Naive thymus-derived CD4-positive, alpha-beta T cell (primary cell): Measurements from ENCODE around the gene UEVLD. TPM values are rescaled to one million over a fixed set of nuclear protein-coding genes. Genes with fewer than 3 reads are reported as not detected.
A peak's percentile ranks its signal among the peaks of the same experiment; 100 is the strongest.

ENCODE experiments used
- ATAC-seq: fragments of 150-1000 bp; cut with Tn5 transposase; 2 replicates; pipeline ENCODE4 v1.10.0; 2021; ENCODE audit warnings: mild to moderate bottlenecking, moderate library complexity
- CTCF ChIA-PET: fragments of 350-600 bp; sonication (Branson Sonifier 250); formaldehyde crosslinking; loops from one replicate; lab custom pipeline; 2021; ENCODE audit warnings: antibody characterized with exemption; lab: Charles Lee
- POLR2A ChIA-PET: fragments of 350-600 bp; sonication (Branson Sonifier 250); formaldehyde crosslinking; loops from one replicate; lab custom pipeline; 2021; ENCODE audit warnings: antibody characterized with exemption, inconsistent platforms; lab: Charles Lee
- DNase-seq, 9 donors: peaks; one replicate each; pipeline versions ENCODE4 v3.0.0 to v3.0.0-alpha.2; 2020 to 2022; ENCODE audit warnings: mixed read lengths in 1 of 9
- H3K27ac ChIP-seq: one replicate; pipeline ENCODE4 v1.7.0; 2013; ENCODE audit warnings: mild to moderate bottlenecking, low read depth, low read length, moderate library complexity
- H3K27me3 ChIP-seq, 2 donors: one replicate each; pipeline ENCODE4 v1.7.0; 2013; ENCODE audit warnings: low read length in 2 of 2, mild to moderate bottlenecking in 2 of 2, moderate library complexity in 2 of 2; ENCODE audit not compliant: control insufficient read depth in 2 of 2, insufficient read depth in 2 of 2
- H3K36me3 ChIP-seq, 3 experiments: 1 replicate in 2 of 3; 2 replicates in 1 of 3; pipeline ENCODE4 v1.7.0; 2013; ENCODE audit warnings: low read length in 3 of 3, mild to moderate bottlenecking in 3 of 3, moderate library complexity in 1 of 3; ENCODE audit not compliant: insufficient read depth in 3 of 3, control insufficient read depth in 2 of 3
- H3K4me1 ChIP-seq, 2 donors: one replicate each; pipeline ENCODE4 v1.7.0; 2013; ENCODE audit warnings: low read length in 2 of 2, mild to moderate bottlenecking in 2 of 2, moderate library complexity in 1 of 2; ENCODE audit not compliant: control insufficient read depth in 2 of 2, insufficient read depth in 2 of 2
- H3K4me3 ChIP-seq: 2 replicates; pipeline ENCODE4 v1.7.0; 2013; ENCODE audit warnings: mild to moderate bottlenecking, low read length
- H3K9me3 ChIP-seq, 3 experiments: 1 replicate in 2 of 3; 2 replicates in 1 of 3; pipeline ENCODE4 v1.7.0; 2013; ENCODE audit warnings: low read length in 3 of 3; ENCODE audit not compliant: control insufficient read depth in 2 of 3
- H3K27ac Mint-ChIP-seq, 9 donors: one replicate each; pipeline ENCODE4 v1.8.0; 2020 to 2022; ENCODE audit warnings: mixed read lengths in 9 of 9, mild to moderate bottlenecking in 8 of 9, moderate library complexity in 5 of 9, inconsistent platforms in 2 of 9
- H3K27me3 Mint-ChIP-seq, 5 donors: one replicate each; pipeline ENCODE4 v1.8.0; 2021 to 2022; ENCODE audit warnings: mixed read lengths in 5 of 5, mild to moderate bottlenecking in 1 of 5
- H3K36me3 Mint-ChIP-seq, 5 donors: one replicate each; pipeline ENCODE4 v1.8.0; 2020 to 2022; ENCODE audit warnings: mixed read lengths in 5 of 5, mild to moderate bottlenecking in 3 of 5, inconsistent platforms in 1 of 5
- H3K4me1 Mint-ChIP-seq, 7 donors: one replicate each; pipeline ENCODE4 v1.8.0; 2020 to 2022; ENCODE audit warnings: mixed read lengths in 7 of 7, mild to moderate bottlenecking in 3 of 7, inconsistent platforms in 1 of 7
- H3K4me3 Mint-ChIP-seq, 10 donors: one replicate each; pipeline ENCODE4 v1.8.0; 2020 to 2022; ENCODE audit warnings: mild to moderate bottlenecking in 10 of 10, mixed read lengths in 10 of 10, moderate library complexity in 6 of 10, inconsistent platforms in 2 of 10
- H3K9me3 Mint-ChIP-seq, 11 donors: one replicate each; pipeline ENCODE4 v1.8.0; 2020 to 2022; ENCODE audit warnings: mixed read lengths in 11 of 11, mild to moderate bottlenecking in 4 of 11, inconsistent platforms in 1 of 11, moderate library complexity in 1 of 11
- intact Hi-C, 2 donors: fragments of 100-400 bp; cut with micrococcal nuclease; formaldehyde crosslinking; loops; one replicate each; pipeline ENCODE4 v1.15.1; 2023
- polyA plus RNA-seq, 2 donors: library from polyadenylated mRNA; unstranded; fragments of 300-500 nt; fragmentation: Illumina TruSeq; gene quantifications; one replicate each; pipeline ENCODE4 v1.2.3, GENCODE V29; 2021
- total RNA-seq, 6 experiments: library from RNA in 5 of 6; stranded (reverse) in 5 of 6; gene quantifications; 1 replicate in 5 of 6; 2 replicates in 1 of 6; pipeline ENCODE4 v1.2.3 and lab custom pipeline; 2021 to 2026

UEVLD gene
- total and polyA plus RNA-seq, 7 experiments from 2014 or later, result 3.6 to 19.8 (median 5.3) TPM

- Mint-ChIP-seq H3K4me3 (peak within 1 kb of the TSS; percentile 93 to 100 (median 100)), H3K27ac (peak within 1 kb of the TSS; percentile 99 to 100 (median 100)), H3K36me3 (peaks cover 5 to 20% (median 17%) of the 10 kb centered on the region in 5 donors), H3K27me3 (peaks cover 0 to 3% (median 0%) of the 10 kb centered on the region in 5 donors), H3K4me1 (peaks cover 28 to 67% (median 55%) of the 10 kb centered on the region in 7 donors), H3K9me3 (peaks cover 0 to 4% (median 0%) of the 10 kb centered on the region in 11 donors)
- peaks cover 0 to 4% (median 0%) of the 10 kb centered on the region in 3 experiments for H3K36me3 ChIP-seq
- DNase-seq (peak; percentile 86 to 96 (median 91)), ATAC-seq (peak; percentile 91)
- CTCF ChIA-PET, result interaction anchor here (0.6 to 1.9 kb wide), 3 partner anchors 13 to 517 kb away, joined by 3 to 6 read pairs (median 4); no protein-coding TSS in a partner anchor
- H3K27ac ChIP-seq, result peak within 1 kb of the TSS; percentile 96
- H3K9me3 ChIP-seq, result no peaks in the 10 kb centered on the region
- H3K4me3 ChIP-seq, result peak within 1 kb of the TSS; percentile 94
- intact Hi-C loops, result loop anchor here (1.0 to 10.0 kb wide), 19 partner anchors 62 to 1836 kb away; partner anchors contain the start of genes GTF2H1 (in 2 of the 2), HPS5 (in 2 of the 2), SAAL1 (in 2 of the 2) and SERGEF (in 2 of the 2)
- peaks cover 18% of the 10 kb centered on the region in 2 donors for H3K4me1 ChIP-seq
- POLR2A ChIA-PET, result interaction anchor here (0.5 to 3.2 kb wide), 32 partner anchors 8 to 1173 kb away, joined by 3 to 34 read pairs (median 4); partner anchors contain the start of genes GTF2H1, HPS5, LDHA and SAAL1
- no peaks in the 10 kb centered on the region for H3K27me3 ChIP-seq
Measured at GRCh38 chr11:18526521-18527296, 61.8 kb downstream of the UEVLD start, which contains the start of gene TSG101. TSS of gene TSG101 (minus strand) at chr11:18526942. CDS start at chr11:18526816, 126 bp downstream.

- H3K36me3 ChIP-seq, result peaks cover 0 to 4% (median 0%) of the 10 kb centered on the region in 3 experiments
- H3K27me3 Mint-ChIP-seq, result peaks cover 0 to 3% (median 0%) of the 10 kb centered on the region in 5 donors
- peak overlapping the region; percentile 94 for H3K4me3 ChIP-seq
- peaks cover 18% of the 10 kb centered on the region in 2 donors for H3K4me1 ChIP-seq
- POLR2A ChIA-PET, result interaction anchor here (0.5 to 3.2 kb wide), 28 partner anchors 8 to 516 kb away, joined by 3 to 34 read pairs (median 4); partner anchors contain the start of genes GTF2H1, HPS5, LDHA and SAAL1
- DNase-seq (no peak), ATAC-seq (no peak)
- CTCF ChIA-PET, result interaction anchor here (0.7 to 1.9 kb wide), 2 partner anchors 14 to 205 kb away, joined by 3 to 6 read pairs; no protein-coding TSS in a partner anchor
- H3K9me3 ChIP-seq, result no peaks in the 10 kb centered on the region
- peak overlapping the region; percentile 96 for H3K27ac ChIP-seq
- H3K4me1 Mint-ChIP-seq, result peaks cover 28 to 70% (median 56%) of the 10 kb centered on the region in 7 donors
- no peaks in the 10 kb centered on the region for H3K27me3 ChIP-seq
- peaks cover 5 to 20% (median 17%) of the 10 kb centered on the region in 5 donors for H3K36me3 Mint-ChIP-seq
- peaks cover 0 to 4% (median 0%) of the 10 kb centered on the region in 11 donors for H3K9me3 Mint-ChIP-seq
- peak overlapping the region; percentile 99 to 100 (median 100) for H3K27ac Mint-ChIP-seq
- peak overlapping the region; percentile 93 to 100 (median 100) for H3K4me3 Mint-ChIP-seq
- intact Hi-C loops, result loop anchor here (1.0 to 10.0 kb wide), 18 partner anchors 62 to 1836 kb away; partner anchors contain the start of genes GTF2H1 (in 2 of the 2), HPS5 (in 2 of the 2), SAAL1 (in 2 of the 2) and SPTY2D1 (in 2 of the 2)
Measured at GRCh38 chr11:18526130-18526520, 62.4 kb downstream of the UEVLD start.

GRCh38 chr11:18524248-18524647, 64.3 kb downstream of the UEVLD start:
- ChIA-PET POLR2A (interaction anchor here (1.1 to 1.2 kb wide), 2 partner anchors 8 to 14 kb away, joined by 3 to 4 read pairs; no protein-coding TSS in a partner anchor), CTCF (interaction anchor here (0.7 to 1.1 kb wide), 3 partner anchors 16 to 418 kb away, joined by 3 read pairs; partner anchors contain the start of gene SAAL1)
- Histone ChIP-seq H3K9me3 (no peaks in the 10 kb centered on the region), H3K27me3 (no peaks in the 10 kb centered on the region), H3K4me1 (peaks cover 18% of the 10 kb centered on the region in 2 donors), H3K4me3 (no peak overlapping the region), H3K27ac (no peak overlapping the region), H3K36me3 (peaks cover 0 to 4% (median 0%) of the 10 kb centered on the region in 3 experiments)
- ATAC-seq (no peak), DNase-seq (no peak)
- Mint-ChIP-seq H3K27me3 (peaks cover 0 to 3% (median 0%) of the 10 kb centered on the region in 5 donors), H3K4me1 (peaks cover 32 to 81% (median 57%) of the 10 kb centered on the region in 7 donors), H3K27ac (peak overlapping the region in 7 of 9 donors; percentile 15 to 69 (median 54)), H3K9me3 (peaks cover 0 to 4% (median 0%) of the 10 kb centered on the region in 11 donors), H3K36me3 (peaks cover 5 to 20% (median 17%) of the 10 kb centered on the region in 5 donors), H3K4me3 (peak overlapping the region in 5 of 10 donors; percentile 10 to 43 (median 19))
- intact Hi-C loops, result loop anchor here in 1 of 2 donors (10.0 kb wide), 1 partner anchor 1319 kb away; the partner anchor contains the start of gene PIK3C2A

- H3K9me3 Mint-ChIP-seq, result peaks cover 0 to 4% (median 0%) of the 10 kb centered on the region in 11 donors
- Histone ChIP-seq H3K27me3 (no peaks in the 10 kb centered on the region), H3K4me1 (peaks cover 18% of the 10 kb centered on the region in 2 donors), H3K36me3 (peaks cover 0 to 6% (median 0%) of the 10 kb centered on the region in 3 experiments), H3K27ac (no peak overlapping the region), H3K9me3 (no peaks in the 10 kb centered on the region), H3K4me3 (no peak overlapping the region)
- intact Hi-C loops, result loop anchor here in 1 of 2 donors (10.0 kb wide), 1 partner anchor 1318 kb away; the partner anchor contains the start of gene PIK3C2A
- H3K36me3 Mint-ChIP-seq, result peaks cover 5 to 20% (median 17%) of the 10 kb centered on the region in 5 donors
- H3K27ac Mint-ChIP-seq, result peak overlapping the region in 5 of 9 donors; percentile 8 to 57 (median 28)
- ChIA-PET POLR2A (interaction anchor here (0.6 kb wide), 1 partner anchor 1222 kb away, joined by 4 read pairs; no protein-coding TSS in a partner anchor), CTCF (interaction anchor here (0.5 kb wide), 1 partner anchor 128 kb away, joined by 3 read pairs; no protein-coding TSS in a partner anchor)
- H3K27me3 Mint-ChIP-seq, result peaks cover 0 to 3% (median 0%) of the 10 kb centered on the region in 5 donors
- DNase-seq (no peak), ATAC-seq (no peak)
- peak overlapping the region in 3 of 10 donors; percentile 16 to 32 (median 25) for H3K4me3 Mint-ChIP-seq
- peaks cover 32 to 80% (median 57%) of the 10 kb centered on the region in 7 donors for H3K4me1 Mint-ChIP-seq
Measured at GRCh38 chr11:18523084-18523483, 65.5 kb downstream of the UEVLD start.

- Histone ChIP-seq H3K9me3 (no peaks in the 10 kb centered on the region), H3K36me3 (peaks cover 0 to 11% (median 1%) of the 10 kb centered on the region in 3 experiments), H3K4me1 (peaks cover 11 to 14% of the 10 kb centered on the region in 2 donors), H3K27me3 (no peaks in the 10 kb centered on the region), H3K4me3 (no peak overlapping the region), H3K27ac (no peak overlapping the region)
- peaks cover 0 to 4% (median 0%) of the 10 kb centered on the region in 11 donors for H3K9me3 Mint-ChIP-seq
- H3K4me1 Mint-ChIP-seq, result peaks cover 28 to 76% (median 50%) of the 10 kb centered on the region in 7 donors
- H3K27ac Mint-ChIP-seq, result peak overlapping the region in 7 of 9 donors; percentile 2 to 81 (median 45)
- ATAC-seq, result no peak
- CTCF ChIA-PET, result interaction anchor here (0.5 kb wide), 1 partner anchor 127 kb away, joined by 3 read pairs; no protein-coding TSS in a partner anchor
- peak overlapping the region in 4 of 10 donors; percentile 2 to 47 (median 24) for H3K4me3 Mint-ChIP-seq
- peaks cover 5 to 23% (median 17%) of the 10 kb centered on the region in 5 donors for H3K36me3 Mint-ChIP-seq
- no peak for DNase-seq
- POLR2A ChIA-PET, result interaction anchor here (0.6 kb wide), 1 partner anchor 1221 kb away, joined by 4 read pairs; no protein-coding TSS in a partner anchor
- intact Hi-C loops, result loop anchor here in 1 of 2 donors (10.0 kb wide), 1 partner anchor 1318 kb away; the partner anchor contains the start of gene PIK3C2A
- peaks cover 0 to 3% (median 0%) of the 10 kb centered on the region in 5 donors for H3K27me3 Mint-ChIP-seq
Measured at GRCh38 chr11:18522388-18522787, 66.1 kb downstream of the UEVLD start.
